Tibial nerve (tissue), 4 donors: ENCODE measurements around the gene ZNF2. TPM values are rescaled to one million over a fixed set of nuclear protein-coding genes. Genes with fewer than 3 reads are reported as not detected.
A peak's percentile ranks its signal among the peaks of the same experiment; 100 is the strongest.

Experiments used
- DNase-seq, 2 donors: peaks; one replicate each; pipeline ENCODE4 v3.0.0-alpha.2; 2019; ENCODE audit warnings: low spot score in 2 of 2
- H3K27ac ChIP-seq, 4 donors: fragments of 200-600 bp; sonication (generic) in 3 of 4; one replicate each; pipeline ENCODE4 v1.5.1; 2017 to 2019; ENCODE audit warnings: mild to moderate bottlenecking in 1 of 4
- H3K27me3 ChIP-seq, 2 donors: fragments of 200-600 bp; sonication (generic) in 1 of 2; one replicate each; pipeline versions ENCODE4 v1.5.1 to v1.6.0; 2017 to 2019
- H3K36me3 ChIP-seq, 3 donors: fragments of 200-600 bp; sonication (generic); one replicate each; pipeline ENCODE4 v1.5.1; 2018 to 2019
- H3K4me1 ChIP-seq, 4 donors: fragments of 200-600 bp; sonication (generic) in 3 of 4; one replicate each; pipeline ENCODE4 v1.5.1; 2017 to 2019
- H3K4me3 ChIP-seq, 4 donors: fragments of 200-600 bp; sonication (generic) in 3 of 4; one replicate each; pipeline ENCODE4 v1.5.1; 2017 to 2019; ENCODE audit warnings: mild to moderate bottlenecking in 1 of 4, moderate library complexity in 1 of 4
- H3K9me3 ChIP-seq, 4 donors: fragments of 200-600 bp; sonication (generic) in 3 of 4; one replicate each; pipeline ENCODE4 v1.5.1; 2017 to 2019
- EP300 ChIP-seq, 2 donors: sonication (generic); formaldehyde crosslinking; IDR thresholded peaks; one replicate each; pipeline ENCODE4 v1.6.1; 2017; ENCODE audit warnings: antibody characterized with exemption in 2 of 2, mild to moderate bottlenecking in 1 of 2
- POLR2A ChIP-seq, 2 donors: fragments of 450-650 bp; IDR thresholded peaks; one replicate each; pipeline ENCODE4 v1.6.1; 2017; ENCODE audit warnings: antibody characterized with exemption in 2 of 2, mild to moderate bottlenecking in 2 of 2, moderate library complexity in 2 of 2
- WGBS, 2 donors: methylation state at CpG; one replicate each; pipeline ENCODE4 v1.1.5; 2018; 5-methylcytosine and 5-hydroxymethylcytosine counted together
- total RNA-seq, 4 donors: library from RNA; depleted of rRNA; stranded (reverse); fragments of >200 nt; gene quantifications; one replicate each; pipeline ENCODE4 v1.1.0, GENCODE V29; 2016
- TF ChIP-seq, protein P1 (sequence below), 5 experiments: fragments of 200-600 bp in 3 of 5; fragments of 450-650 bp in 2 of 5; sonication (generic) in 3 of 5; IDR thresholded peaks; one replicate each; pipeline ENCODE4 v1.5.1; 2016 to 2019; ENCODE audit warnings: antibody characterized with exemption in 5 of 5, mild to moderate bottlenecking in 3 of 5, moderate library complexity in 2 of 5

Gene ZNF2
- 1 to 10 TPM; 3.9 to 5.7 (median 4.9) TPM for total RNA-seq

DNA sequence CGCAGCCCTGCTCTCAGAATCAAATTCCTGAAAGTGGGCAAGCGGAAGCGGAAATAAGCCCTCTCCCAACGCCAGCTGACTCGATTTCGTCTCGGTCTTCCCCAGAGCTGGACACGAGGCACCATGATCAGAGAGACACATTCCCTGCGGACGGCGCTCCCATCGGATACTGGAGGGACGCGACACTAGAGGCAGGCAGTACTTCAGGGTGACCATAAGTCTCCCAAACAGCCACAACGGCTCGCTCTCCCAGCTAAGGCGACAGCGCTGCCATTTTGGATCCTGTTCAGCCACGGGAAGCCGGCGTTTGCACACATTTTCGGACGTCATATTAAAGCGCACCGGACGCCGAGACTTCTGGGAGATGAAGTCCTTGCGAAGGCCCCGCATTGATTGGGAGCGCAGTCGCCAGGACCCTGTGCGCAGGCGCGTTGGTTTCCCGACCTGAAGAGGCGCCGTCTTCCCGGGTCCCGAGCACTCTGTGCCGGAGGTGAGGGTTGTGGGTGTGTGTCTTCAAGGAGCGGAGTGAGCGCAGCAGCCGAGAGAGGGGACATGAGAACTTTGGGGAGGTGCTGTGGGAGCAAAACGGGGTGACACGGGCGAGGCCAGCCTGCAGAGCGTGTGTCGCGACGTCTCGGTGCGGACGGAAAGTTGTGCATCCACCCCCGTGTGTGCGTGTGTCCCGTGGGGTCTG is at the start of gene ZNF2:
Gene ZNF2 (plus strand): TSS at position 439 of the 694 bp plus-strand sequence. CDS start 10,418 bp downstream, outside the sequence.
- no peaks in the 10 kb centered on the region for H3K9me3 ChIP-seq
- peak within 1 kb of the TSS; percentile 68 to 91 (median 70) for H3K4me3 ChIP-seq
- peak within 1 kb of the TSS; percentile 88 to 96 (median 91) for H3K27ac ChIP-seq
- 0 to 1% methylated on average over 52 to 56 of the region's 56 CpGs for WGBS, 2 donors
- no peaks in the 10 kb centered on the region for H3K27me3 ChIP-seq
- H3K36me3 ChIP-seq = peaks cover 0 to 9% (median 0%) of the 10 kb centered on the region in 3 donors
- peak; percentile 96 to 97 for DNase-seq
- peaks cover 0 to 31% (median 11%) of the 10 kb centered on the region in 4 donors for H3K4me1 ChIP-seq
- TF ChIP-seq POLR2A (IDR thresholded peaks at IDR 0.05) (peak; percentile 52 to 69), EP300 (IDR thresholded peaks at IDR 0.05) (peak in 1 of 2 donors; percentile 95)
- TF ChIP-seq, protein P1, sequence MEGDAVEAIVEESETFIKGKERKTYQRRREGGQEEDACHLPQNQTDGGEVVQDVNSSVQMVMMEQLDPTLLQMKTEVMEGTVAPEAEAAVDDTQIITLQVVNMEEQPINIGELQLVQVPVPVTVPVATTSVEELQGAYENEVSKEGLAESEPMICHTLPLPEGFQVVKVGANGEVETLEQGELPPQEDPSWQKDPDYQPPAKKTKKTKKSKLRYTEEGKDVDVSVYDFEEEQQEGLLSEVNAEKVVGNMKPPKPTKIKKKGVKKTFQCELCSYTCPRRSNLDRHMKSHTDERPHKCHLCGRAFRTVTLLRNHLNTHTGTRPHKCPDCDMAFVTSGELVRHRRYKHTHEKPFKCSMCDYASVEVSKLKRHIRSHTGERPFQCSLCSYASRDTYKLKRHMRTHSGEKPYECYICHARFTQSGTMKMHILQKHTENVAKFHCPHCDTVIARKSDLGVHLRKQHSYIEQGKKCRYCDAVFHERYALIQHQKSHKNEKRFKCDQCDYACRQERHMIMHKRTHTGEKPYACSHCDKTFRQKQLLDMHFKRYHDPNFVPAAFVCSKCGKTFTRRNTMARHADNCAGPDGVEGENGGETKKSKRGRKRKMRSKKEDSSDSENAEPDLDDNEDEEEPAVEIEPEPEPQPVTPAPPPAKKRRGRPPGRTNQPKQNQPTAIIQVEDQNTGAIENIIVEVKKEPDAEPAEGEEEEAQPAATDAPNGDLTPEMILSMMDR (IDR thresholded peaks at IDR 0.05) = peak in 2 of 5 experiments; percentile 14 to 41

DNA sequence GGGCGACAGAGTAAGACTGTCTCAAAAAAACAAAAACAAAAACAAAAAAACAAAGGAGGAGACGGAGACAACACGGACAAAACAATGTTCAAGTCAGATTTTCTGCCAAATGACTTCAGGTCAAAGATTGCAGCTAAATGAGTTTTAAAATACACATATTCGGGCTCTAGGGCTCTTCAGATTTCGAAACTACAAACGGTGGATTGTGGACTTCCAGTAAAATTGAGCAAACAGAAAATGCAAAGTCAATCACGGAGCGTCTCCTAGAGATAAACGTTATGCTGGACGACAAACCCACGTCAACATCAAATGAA is 44.6 kb upstream of the ZNF2 start:
- no peak for DNase-seq
- H3K27ac ChIP-seq = peak overlapping the region; percentile 90 to 98 (median 96)

DNA sequence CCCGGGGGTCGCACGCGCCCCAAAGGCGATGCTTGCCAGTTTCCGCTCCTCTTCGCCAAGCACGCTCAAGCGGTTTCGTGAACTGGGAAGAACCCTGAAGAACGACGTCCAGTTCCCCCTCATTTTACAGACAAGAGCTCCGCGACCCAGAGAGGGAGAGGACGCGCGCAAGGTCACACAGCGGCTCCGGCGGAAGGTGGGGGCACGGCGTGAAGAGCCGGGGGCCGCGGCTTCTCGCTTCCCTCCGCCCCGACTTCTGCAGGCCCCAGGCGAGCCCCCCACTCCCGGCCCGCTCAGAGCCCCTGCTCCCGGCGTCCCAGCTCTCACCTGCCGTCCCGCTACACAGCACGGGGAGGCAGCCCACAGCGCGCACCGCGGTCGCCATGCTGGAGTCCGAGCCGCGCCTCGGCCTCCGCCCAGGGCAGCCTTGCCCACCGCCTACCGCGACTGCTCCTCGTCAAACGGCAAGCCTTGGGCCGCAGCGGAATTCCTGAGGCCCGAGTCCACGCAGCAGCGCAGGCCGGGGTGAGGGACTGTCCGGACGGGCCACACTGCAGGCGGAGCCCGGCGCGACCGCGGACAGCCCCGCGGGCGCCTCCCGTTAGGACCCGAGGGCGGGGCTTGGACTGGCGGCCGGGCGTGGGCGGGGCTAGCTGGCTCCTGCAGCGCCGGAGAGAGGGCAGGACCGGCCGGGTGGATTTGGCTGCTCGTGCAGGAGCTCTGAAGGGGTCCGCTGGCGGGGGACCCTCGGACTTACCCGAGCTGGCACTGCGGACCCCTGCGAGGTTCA is 44.0 kb upstream of the ZNF2 start, which contains the start of gene MRPS5:
Gene MRPS5 (minus strand): TSS at position 402 of the 790 bp plus-strand sequence. CDS start 17 bp downstream, at position 385.
- H3K4me1 ChIP-seq = peaks cover 0 to 39% (median 16%) of the 10 kb centered on the region in 4 donors
- peak; percentile 73 to 78 for DNase-seq
- H3K9me3 ChIP-seq = no peaks in the 10 kb centered on the region
- H3K27ac ChIP-seq = peak within 1 kb of the TSS; percentile 90 to 98 (median 96)
- 0 to 1% methylated on average over 43 to 47 of the region's 86 CpGs for WGBS, 2 donors
- H3K36me3 ChIP-seq = peaks cover 0 to 7% (median 0%) of the 10 kb centered on the region in 3 donors
- H3K27me3 ChIP-seq = no peaks in the 10 kb centered on the region
- TF ChIP-seq POLR2A (IDR thresholded peaks at IDR 0.05) (peak; percentile 35 to 66), EP300 (IDR thresholded peaks at IDR 0.05) (peak in 1 of 2 donors; percentile 88)
- TF ChIP-seq, protein P1 (IDR thresholded peaks at IDR 0.05) = peak in 3 of 5 experiments; percentile 6 to 52 (median 27)
- peak within 1 kb of the TSS; percentile 68 to 98 (median 89) for H3K4me3 ChIP-seq

More for the DNA sequence above, 44.6 kb upstream of the ZNF2 start:
- Histone ChIP-seq H3K9me3 (no peaks in the 10 kb centered on the region), H3K36me3 (peaks cover 0 to 9% (median 0%) of the 10 kb centered on the region in 3 donors), H3K4me1 (peaks cover 0 to 39% (median 16%) of the 10 kb centered on the region in 4 donors), H3K27me3 (no peaks in the 10 kb centered on the region), H3K4me3 (peak overlapping the region; percentile 68 to 98 (median 89))
- TF ChIP-seq, protein P1 (IDR thresholded peaks at IDR 0.05) = no peak
- TF ChIP-seq POLR2A (IDR thresholded peaks at IDR 0.05) (no peak), EP300 (IDR thresholded peaks at IDR 0.05) (no peak)
- WGBS, 2 donors = 1 to 2% methylated on average over 11 of the region's 11 CpGs

DNA sequence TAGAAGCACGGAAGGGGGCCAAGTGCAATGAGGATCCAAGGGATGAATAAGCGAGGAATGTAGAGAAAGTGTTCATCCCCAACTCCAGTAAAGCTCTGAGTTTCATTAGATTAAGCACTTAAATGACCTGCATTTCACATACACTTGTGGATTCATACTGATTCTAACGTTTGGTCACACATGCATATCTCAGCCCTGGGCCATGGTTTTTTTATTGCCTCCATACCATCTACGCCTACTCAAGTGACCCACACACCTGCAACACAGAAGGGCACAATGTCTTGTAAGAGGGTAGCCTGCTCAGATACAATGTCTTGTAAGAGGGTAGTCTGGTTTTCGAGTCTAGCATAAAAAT is 43.4 kb upstream of the ZNF2 start:
- Histone ChIP-seq H3K9me3 (no peaks in the 10 kb centered on the region), H3K27me3 (no peaks in the 10 kb centered on the region), H3K4me3 (peak overlapping the region; percentile 68 to 98 (median 89)), H3K36me3 (peaks cover 0 to under 1% (median 0%) of the 10 kb centered on the region in 3 donors), H3K27ac (peak overlapping the region; percentile 90 to 98 (median 96)), H3K4me1 (peaks cover 0 to 39% (median 16%) of the 10 kb centered on the region in 4 donors)
- no peak for DNase-seq
- TF ChIP-seq, protein P1 (IDR thresholded peaks at IDR 0.05) = no peak
- TF ChIP-seq EP300 (IDR thresholded peaks at IDR 0.05) = no peak
- TF ChIP-seq POLR2A (IDR thresholded peaks at IDR 0.05) = no peak
- WGBS, 2 donors = 24 to 25% methylated on average over 5 of the region's 5 CpGs
